H4 (cell line): ENCODE results near the gene SPPL2A. TPM values are rescaled to one million over a fixed set of nuclear protein-coding genes. Genes with fewer than 3 reads are reported as not detected.
A peak's percentile ranks its signal among the peaks of the same experiment; 100 is the strongest.

ENCODE experiments used
- DNase-seq: peaks from one replicate; pipeline ENCODE4 v3.0.0-alpha.2; 2015; ENCODE audit warnings: low spot score
- total RNA-seq: library from RNA; depleted of rRNA; stranded (reverse); fragments of >200 nt; shearing (Covaris generic); gene quantifications from 2 replicates; pipeline ENCODE4 v1.2.3, GENCODE V29; 2014; rRNA removed

Gene SPPL2A
- total RNA-seq, 1 experiment from 2014 or later = 148 TPM

DNA sequence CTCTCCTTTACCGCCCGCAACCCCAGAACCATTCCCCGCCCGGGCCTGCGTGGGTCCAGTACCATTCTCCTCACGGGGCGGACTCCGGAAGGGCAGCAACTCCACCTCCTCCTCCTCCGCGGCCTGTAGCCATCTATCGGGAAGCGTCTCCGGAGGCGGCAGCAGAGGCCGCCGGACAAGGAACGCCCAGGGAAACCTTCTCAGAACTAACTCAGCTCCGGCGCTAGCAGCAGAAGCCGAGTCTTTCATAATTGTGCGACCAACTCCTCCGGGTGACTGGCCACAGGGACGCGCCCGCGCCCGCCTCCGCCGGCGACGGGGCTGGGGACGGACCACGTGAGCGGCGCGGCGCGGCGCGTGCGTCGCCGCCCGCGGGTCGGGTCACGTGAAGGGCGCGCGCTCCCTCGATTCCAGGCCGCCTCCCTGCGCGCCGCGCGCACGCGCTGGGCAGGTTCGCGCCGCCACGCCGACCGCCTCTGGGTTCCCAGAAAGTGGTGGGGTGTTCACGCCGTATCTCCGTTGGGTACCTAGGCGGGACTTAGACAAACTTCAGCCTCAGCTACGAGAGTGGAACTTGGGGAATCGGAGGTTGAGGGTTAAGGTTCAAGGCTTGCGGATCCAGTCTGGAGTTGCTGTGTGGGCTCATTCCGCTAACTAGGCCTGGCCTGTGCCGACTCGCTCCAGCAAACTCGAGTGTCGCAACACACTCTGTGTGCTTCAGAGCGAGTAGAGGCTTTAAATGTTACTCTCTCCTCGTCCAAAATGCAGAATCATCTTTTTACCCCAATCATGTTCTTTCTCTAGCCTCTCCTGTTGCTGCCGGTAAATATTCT, 78.8 kb downstream of the SPPL2A start, which contains the start of gene TRPM7:
TRPM7 (minus strand) TSS at position 329 of the 833 bp plus-strand sequence; CDS start at position 65, 264 bp downstream.
- DNase-seq = peak; percentile 69

DNA sequence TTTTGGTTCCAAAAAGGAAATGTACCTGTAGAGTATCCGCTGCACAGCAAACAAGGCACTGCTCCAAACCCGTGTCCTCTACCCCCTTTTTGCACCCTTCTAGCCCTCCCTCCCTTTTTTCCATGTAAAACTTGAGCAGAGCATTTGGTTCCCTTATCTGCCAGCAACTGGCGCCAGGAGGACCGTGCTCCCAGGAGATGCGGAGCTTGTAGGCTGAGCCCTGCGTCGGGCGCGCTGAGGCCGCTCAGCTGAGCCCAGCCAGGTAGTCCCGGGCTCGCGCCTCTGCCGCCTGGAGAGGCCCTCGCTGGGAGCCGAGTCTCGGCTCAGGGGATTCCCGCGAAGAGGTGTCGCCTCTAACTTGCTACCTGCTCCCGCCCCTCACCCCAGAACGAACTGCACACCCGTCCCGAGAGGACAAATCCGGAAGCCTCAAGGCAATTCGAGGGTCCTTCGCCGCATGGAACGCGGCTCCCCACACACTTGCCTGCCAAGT, 79.5 kb downstream of the SPPL2A start:
- DNase-seq = peak; percentile 21

DNA sequence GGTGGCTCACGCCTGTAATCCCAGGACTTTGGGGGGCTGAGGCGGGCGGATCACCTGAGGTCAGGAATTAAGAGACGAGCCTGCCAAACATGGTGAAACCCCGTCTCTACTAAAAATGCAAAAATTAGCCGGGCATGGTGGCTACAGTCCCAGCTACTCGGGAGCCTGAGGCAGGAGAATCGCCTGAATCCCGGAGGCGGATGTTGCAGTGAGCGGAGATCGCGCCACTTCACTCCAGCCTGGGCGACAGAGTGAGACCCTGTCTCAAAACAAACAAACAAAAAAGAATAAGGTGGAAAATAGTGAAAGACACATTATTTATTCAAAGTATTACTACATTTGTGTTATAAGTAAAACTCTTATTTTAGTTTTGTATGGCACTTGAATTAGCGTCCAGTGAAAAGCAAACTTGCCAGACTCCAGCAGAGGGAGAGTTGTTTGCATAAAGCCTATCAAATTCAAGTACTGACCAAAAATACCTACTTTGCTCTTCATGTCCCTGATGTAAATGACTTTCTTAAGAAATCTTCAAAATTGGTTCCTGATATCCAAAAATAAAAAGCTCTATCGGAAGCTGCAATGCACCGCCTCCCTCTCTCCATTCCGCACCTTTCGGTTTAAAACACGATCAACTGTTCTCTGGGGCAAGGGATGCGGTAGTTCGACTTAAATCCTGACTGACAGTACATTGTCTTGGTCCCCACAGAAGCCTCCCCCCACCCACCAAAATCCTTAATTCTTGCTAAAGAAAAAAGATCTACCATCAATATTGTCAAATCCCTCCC, 80.1 kb downstream of the SPPL2A start:
- DNase-seq = no peak

DNA sequence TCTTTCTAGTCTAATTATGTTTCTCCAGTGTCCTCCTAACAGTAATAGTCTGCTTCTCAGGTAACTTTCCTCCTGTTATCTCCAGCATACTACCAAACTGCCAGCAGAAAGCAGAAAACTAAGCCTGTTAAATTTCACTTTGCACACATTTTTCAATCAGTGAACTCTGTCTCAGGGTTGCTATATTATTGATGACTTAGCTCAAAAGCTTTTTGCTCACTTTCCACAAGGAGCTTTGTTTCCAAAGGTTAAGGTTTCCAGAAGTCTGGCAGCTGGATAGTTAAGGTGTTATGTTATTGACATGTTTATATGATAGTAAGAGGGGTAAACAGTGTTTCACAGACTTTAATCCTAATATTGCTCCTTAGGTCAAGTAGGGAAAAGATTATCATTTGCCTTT, 84.0 kb downstream of the SPPL2A start:
- no peak for DNase-seq

DNA sequence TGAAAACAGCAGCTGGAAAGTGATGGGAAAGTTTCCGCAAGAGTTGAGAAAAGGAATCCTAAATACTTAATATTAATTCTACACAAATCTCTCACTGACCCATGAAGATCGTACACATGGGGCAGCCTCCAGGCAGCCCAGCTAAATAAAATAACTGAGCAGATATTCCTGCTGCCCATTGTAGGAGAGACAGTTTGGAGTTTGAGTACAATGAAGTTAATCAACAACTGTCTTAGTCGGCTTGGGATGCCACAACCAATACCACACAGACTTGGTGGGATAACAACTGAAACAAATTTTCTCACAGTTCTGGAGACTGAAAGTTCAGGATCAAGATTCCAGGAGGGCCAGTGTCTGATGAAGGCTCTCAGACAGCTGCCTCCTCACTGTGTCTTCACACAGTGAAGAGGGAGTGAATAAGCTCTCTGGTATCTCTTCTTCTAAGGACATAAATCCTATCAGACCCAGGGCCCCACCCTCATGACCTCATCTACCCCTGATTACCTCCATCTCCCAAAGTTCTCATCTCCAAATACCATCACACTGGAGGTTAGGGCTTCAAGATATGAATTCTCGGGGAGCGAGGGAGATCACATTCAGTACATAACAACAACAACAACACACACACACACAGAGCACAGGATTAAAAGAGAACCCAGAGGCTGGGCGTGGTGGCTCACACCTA, 88.6 kb downstream of the SPPL2A start:
- DNase-seq = no peak

DNA sequence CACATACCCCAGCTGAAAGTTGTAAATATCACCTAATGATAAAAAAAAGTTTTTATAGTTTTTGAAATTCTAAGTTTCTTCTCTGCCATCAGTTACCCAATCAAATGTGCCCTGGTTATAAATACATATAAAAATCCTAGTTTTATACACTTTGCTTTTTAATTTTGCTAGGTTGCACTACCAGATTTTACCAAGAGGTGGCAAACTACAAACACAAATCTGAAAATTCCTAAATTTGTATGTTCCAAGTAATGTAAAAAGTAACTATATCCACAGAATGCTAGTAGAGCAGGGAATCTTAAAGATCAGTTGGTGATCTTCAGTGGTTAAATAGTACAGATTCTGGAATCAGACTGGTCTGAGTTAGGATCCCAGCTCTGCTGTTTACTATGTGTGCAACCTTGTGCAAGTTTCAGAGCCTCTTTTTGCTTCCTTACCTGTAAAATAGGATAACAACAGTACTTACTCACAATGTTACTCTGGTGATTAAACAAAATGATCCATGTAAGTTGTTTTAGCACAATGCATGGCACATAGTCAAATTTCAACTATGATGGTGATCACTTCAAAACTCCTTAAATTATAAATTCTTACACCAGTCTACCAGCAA, 89.9 kb downstream of the SPPL2A start:
- no peak for DNase-seq

DNA sequence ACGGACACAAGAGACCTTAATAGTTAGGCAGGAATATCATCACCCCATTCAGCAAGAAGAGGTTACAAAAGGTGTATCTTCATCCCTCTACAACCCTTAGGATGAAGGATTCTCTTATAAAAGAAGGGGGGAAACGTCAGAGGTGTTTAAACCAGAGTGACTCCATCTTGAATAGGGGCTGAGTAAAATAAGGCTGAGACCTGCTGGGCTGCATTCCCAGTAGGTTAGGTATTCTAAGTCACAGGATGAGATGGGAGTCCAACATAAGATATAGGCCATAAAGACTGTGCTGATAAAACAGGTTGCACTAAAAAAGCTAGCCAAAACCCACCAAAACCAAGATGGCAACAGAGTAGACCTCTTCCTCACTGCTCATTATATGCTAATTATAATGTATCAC, 95.4 kb downstream of the SPPL2A start:
- DNase-seq = no peak

DNA sequence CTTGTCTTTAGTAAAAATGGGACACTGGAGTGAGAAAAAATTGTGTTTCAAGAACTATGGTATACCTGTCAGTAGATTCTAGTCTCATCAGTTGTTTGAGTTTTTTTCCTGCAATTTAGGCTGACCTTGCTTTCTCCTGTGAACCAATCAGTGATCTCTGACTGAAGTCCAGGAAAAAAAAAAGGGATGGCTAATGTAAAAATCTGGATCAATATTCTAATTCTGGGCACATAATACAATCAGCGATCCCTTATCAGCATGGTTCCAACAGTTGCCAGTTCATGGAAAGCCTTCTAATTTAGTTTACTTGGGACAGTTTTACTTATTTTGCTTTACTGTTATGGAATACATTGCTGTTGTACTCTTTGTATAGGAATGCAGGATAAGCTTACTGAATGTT, 95.9 kb downstream of the SPPL2A start:
- DNase-seq = no peak

DNA sequence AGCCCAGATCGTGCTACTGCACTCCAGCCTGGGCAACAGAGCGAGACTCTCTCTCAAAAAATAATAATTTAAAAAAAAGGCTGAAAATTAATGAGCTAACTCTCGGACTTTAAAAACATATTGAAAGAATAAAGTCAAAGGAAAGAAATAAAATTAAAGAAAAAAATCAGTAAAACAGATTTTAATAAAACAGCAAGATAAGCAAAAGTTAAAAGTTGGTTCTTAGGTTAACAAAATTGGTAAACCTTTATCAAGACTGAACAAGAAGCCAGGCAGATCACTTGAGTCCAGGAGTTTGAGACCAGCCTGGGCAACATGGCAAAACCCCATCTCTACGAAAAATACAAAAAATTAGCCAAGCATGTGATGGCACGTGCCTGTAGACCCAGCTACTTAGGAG, 99.6 kb downstream of the SPPL2A start:
- DNase-seq = no peak

DNA sequence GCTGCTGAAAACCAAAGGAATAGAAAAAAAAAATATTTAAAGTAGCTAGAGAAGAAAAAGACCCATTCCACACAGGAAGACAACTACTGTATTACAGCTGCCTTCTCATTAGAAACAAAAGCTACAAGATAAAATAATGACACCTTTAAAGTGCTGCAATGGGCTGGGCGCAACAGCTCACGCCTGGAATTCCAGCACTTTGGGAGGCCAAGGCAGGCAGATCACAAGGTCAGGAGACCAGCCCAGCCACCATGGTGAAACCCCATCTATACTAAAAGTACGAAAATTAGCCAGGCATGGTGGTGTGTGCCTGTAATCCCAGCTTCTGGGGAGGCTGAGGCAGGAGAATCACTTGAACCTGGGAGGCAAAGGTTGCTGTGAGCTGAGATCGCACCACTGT, 110.0 kb downstream of the SPPL2A start:
- DNase-seq = no peak

DNA sequence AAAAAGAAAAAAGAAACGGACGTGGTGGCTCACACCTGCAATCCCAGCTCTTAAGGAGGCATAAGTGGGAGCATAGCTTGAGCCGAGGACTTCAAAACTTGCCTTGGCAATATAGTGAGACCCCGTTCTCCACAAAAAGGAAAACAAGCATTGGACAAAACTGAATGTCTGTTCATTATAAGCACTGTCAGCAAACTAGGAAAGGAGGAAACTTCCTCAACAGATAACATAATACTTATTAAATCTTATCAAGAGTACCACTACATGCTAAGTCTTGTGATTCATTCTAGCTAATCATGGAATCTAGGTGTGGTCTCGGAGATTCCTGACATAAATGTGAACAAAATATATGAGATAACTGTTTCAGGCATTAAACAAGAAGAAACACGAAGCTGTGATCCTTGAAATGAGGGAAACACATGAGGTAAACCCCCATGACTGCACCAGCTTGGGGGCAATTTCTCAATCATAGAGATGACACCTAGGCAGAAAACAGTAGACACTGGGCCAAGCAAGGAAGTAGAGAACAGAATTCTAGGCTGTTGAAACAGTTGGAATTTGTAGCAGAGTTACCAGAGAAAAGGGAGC, 112.3 kb downstream of the SPPL2A start:
- no peak for DNase-seq

DNA sequence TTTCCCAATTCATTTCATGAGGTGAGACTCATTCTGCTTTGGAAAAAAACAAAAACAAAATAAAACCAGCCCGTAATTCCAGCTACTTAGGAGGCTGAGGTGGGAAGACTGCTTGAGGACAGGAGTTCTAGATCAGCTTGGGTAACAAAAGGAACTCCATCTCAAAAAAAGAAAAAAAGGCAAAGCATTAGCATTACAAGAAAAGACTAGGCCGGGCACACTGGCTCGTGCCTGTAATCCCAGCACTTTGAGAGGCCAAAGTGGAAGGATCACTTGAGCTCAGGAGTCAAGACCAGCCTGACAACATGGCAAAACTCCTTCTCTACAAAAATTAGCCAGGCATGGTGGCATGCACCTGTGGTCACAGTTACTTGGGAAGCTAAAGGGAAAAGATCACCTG, 112.8 kb downstream of the SPPL2A start:
- no peak for DNase-seq

Other genes with a start within 250 kb of the SPPL2A start
- gene USP50, start 219.0 kb downstream of the SPPL2A start, total RNA-seq = not detected in 2 replicates
- 20.0 and 26.4 TPM in 2 replicates for gene TRPM7, start 78.9 kb downstream of the SPPL2A start, total RNA-seq
- gene AP4E1, start 143.0 kb upstream of the SPPL2A start, total RNA-seq = 4.5 and 6.0 TPM in 2 replicates